Measurements from ENCODE around the gene CBLB.

The CBLB gene

DNA sequence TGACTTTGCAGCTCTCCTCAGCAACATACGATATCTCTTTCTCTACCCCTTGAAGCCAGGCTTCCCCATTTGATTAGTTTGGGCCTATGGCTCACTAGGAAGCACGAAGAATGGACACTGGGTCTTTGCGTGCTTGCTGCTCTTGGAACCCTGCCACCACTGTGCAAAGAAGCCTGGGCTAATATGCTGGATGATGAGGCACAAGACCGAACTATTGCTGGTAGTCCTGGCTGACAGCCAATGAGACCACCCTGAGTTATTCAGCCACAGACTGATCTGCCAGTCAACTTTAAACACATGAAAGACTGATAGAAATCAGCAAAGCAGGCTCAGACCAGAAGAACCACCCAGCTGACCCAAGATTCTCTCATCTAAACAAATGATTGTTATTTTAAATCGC is 250.3 kb downstream of the CBLB start:
- no peak for DNase-seq (ENCODE audit: low read depth)

DNA sequence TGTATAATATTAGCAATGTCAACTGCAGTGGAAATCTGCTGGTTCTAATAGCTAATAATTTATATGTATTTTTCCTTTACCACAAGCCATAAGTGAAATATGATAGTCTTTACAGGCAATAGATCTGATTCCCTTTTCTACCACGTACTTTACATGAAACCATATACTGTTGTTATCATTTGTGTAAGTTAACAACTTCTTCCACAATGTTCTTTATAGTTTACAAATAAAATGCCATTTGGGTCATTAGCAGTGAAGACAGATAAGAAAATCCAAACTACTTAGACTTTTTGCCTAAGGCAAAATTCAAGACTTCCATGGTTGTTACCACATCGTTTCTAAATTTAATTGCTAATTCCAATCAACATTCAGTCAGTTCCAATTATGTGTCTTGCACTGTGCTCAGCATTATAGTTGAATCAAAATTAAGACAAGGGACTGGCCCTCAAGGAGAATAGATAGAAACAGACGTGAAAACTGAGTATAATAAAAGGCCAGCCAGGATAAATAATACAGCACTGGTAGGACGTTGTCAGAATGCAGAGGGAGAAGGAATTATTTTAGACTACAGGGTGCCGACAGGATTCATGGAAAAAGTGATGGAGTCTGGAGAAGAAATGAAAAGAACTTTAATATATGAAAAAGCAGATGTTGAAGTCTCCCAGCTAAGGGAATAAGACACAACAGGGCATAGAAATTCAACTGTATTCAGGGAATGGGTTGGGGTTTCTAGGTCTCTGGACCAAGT is 252.3 kb downstream of the CBLB start:
- DNase-seq (ENCODE audit: low read depth): no peak

DNA sequence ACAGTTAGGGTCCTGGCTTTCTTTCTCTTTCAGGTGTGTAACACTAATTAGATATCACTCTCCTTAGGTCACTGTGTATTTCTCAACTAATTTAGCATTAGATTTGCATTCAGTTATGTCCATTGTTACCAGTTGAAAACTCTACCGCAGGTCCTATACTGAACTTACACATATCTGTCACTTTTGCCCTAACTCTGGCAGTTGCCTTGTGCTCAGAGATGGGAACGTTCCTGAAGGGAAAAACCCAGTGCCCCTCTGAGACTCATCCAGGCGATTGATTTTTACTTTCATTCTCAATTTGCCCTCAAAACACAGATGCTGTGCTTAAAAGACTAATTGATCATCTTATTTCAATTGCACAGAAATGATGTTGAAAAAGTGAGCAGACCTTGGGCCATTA is 253.0 kb downstream of the CBLB start:
- DNase-seq (ENCODE audit: low read depth): no peak

DNA sequence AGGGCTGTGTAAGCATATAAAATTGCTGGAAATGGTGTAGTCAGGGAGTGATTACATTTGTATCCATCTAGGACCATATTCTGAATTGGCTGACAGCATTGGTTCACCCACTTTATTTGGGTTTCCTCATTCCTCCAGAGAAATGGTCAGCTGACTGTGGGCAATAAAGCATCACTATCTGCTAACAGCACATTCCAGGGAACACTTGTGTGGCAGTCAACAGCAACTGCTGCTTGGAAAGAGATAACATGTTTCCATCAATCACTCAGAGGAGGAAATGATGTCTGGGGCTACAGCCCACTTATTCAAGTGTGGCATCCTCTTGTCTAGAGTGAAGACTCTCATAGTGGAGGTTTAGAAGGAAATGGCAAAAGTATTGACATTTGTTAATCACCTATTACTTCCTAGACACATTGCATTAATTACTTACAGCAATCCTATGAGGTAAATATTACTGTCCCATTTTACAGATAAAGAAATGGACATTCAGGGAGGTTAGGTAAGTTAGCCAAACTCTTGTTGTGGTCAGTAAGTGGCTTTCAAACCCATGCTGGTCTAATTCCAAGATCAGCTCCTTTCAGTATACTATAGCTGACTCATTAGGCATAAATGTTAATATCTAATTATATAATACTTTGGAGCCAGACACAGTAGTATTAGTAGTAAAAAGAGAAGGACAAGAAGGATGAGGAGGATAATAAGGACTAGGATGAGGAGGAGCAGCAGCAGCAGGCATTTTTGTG is 254.4 kb downstream of the CBLB start:
- DNase-seq (ENCODE audit: low read depth): no peak

DNA sequence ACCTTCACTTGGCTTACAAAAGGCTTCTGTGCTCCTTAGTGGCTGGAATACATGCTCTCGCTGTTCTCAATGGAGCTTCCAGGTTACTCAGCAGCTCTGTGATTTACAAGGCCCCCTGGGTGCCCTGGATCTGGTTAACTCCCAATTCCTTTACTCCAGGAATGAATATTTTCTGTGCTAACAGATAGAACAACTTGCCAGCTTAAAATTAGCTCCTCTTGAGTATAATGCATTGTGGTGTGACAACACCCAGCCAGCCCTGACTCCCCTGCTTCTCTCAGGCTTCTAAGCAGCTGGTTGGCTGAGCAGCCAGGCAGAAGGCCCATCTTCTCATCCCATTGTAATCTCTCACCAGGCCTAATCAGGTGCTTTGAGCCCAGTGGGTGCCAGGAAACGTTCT is 255.7 kb downstream of the CBLB start:
- DNase-seq (ENCODE audit: low read depth): no peak

DNA sequence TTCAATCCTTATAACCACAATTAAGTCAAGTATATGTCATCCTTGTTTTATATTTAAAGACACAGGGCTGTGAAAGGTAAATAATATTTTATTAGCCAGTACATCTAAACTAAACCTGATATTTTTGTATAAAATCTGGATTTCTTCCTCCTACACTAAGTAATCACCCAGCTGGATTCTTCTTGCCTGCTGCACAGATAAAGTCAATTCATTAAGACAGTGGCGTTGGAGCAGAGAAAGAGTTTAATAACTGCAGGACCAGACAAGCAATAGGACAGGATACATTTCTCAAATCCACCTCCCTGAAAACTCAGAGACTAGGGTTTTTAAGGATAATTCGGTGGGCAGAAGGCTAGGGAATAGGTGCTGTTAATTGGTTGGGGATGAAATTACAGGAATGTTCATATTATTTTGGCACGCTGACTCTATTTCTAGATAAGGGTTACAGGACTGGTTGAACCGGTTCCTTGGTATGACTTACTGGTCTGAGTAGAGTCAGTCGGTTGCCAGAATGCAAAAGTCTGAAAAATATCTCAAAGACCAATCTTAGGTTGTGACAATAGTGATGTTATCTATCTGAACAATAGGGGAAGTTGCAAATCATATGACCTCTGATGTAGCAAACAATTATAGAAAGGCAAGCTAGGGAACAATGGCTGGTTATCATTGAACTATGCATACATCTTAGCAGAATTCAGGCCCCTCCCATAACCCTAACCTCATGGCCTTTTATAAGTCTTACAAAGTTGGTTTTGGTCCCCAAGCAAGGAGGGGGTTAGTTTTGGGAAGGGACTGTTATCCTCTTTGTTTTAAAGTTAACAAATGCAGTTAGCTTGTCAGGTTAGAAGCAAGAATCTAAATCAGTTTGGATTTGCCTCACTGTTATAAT is 257.3 kb downstream of the CBLB start:
- DNase-seq (ENCODE audit: low read depth): no peak

DNA sequence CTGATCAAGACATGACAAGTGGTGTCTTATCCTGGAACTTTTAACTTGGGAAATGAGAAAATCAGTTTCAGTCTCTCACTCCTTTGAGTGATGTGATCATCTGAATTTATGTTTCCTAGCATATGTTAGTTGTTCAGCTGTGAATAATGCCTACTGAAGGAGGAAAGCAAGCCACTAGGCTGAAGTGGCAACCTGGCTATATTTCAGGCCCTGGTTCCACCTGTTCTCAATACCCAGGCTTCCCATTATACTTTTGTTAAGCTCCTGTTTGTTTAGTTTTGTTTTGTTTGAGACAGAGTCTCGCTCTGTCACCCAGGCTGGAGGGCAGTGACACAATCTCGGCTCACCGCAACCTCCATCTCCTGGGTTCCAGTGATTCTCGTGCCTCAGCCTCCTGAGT is 258.3 kb downstream of the CBLB start:
- no peak for DNase-seq (ENCODE audit: low read depth)

DNA sequence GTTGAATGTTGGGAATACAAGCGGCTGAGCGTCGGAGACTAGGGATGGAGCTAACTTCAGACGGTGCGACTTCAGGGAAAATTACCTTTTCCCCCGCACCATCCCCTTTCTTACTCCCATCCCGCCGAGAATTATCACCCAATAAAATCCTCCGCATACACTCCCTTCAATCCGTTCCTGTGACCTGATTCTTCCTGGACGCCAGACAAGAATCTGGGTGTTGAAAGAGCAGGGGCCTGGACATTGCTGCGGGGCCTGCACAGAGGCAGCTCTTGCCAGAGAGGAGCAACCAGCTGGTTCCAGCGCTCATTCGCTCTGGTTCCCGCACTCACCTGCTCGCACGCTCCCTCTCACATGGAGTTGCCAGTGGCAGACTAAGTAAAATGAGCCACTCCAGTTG is 260.2 kb downstream of the CBLB start:
- no peak for DNase-seq (ENCODE audit: low read depth)

DNA sequence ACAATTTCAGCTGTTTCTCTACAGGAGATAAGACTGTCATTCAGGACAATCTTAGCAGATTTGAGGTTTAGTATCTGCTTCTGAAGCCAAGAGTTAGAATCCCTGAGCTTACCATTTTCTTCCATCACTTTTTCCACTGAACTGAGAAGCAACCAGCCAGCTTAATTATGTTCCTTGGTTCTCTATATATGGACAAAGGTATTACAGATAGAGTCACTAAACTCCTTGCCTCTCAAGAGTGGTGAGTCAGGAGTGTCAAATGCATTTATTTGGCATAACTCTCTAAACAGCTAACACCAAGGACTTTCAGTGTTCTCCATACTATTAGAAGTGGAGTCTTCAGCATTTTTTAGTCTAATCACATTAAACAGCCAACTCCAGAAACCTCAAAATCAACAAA is 262.8 kb downstream of the CBLB start:
- no peak for DNase-seq (ENCODE audit: low read depth)
